Measurements from ENCODE around the gene SLC44A1.
A peak's percentile ranks its signal among the peaks of the same experiment; 100 is the strongest.

Gene SLC44A1

DNA sequence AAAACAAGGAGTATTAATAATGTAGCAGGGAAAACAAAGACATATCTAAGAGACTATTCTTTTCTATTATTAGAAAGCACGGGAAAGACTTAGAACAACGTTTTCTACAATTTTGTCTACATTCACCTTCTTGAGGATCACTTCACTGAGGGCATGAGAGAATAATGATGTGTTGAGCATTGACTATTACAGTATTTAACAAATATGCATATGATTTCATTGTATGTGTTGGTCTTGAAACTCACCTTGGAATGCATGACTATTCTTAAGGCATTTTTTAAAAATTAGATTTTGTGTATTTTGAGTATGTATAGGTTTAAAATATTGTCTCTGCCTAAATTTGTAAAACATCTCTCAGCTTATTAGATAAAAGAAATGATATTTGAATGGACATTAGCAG, 204.6 kb downstream of the SLC44A1 start:
- 37% methylated on average over 2 of the region's 2 CpGs for WGBS
- peaks cover 5% of the 10 kb centered on the region for H3K4me1 ChIP-seq (ENCODE audit: control insufficient read depth, insufficient read depth, low read depth, low read length)

DNA sequence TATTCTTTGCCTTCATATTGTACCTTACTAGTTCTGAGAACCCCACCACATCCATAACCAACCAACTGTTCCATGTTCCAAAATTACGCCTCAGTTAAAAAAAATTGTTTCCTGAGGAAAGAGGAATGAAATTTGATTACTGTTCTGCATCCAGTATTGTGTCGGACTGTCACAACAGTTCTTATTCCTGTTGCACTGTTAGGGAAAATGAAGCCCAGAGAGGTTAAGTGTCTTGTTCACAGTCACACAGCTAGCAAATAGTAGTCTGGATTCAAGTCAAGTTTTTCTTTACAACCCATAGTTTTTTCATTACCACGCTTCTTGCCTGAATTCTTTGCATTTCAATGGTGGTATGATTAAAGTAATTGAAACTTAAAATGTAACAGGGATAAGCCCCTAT, 207.7 kb downstream of the SLC44A1 start:
- H3K27ac ChIP-seq (ENCODE audit: low read length, poor library complexity, severe bottlenecking): no peak overlapping the region
- H3K9ac ChIP-seq (ENCODE audit: low read length): no peak overlapping the region
- peaks cover 7% of the 10 kb centered on the region for H3K79me1 ChIP-seq (replicated peaks; ENCODE audit: low read length, poor library complexity, severe bottlenecking)
- H2BK12ac ChIP-seq (ENCODE audit: low read length in 2 of 2): no peak overlapping the region
- WGBS: 100% methylated on average over 2 of the region's 3 CpGs
- no peak overlapping the region for H2BK15ac ChIP-seq (ENCODE audit: low read depth, poor library complexity, severe bottlenecking)
- H3K4me3 ChIP-seq (ENCODE audit: insufficient read depth in 1 of 2, low read depth in 1 of 2, low read length in 2 of 2): no peak overlapping the region
- H2BK5ac ChIP-seq (ENCODE audit: low read depth, low read length, poor library complexity, severe bottlenecking): no peak overlapping the region
- H4K8ac ChIP-seq (ENCODE audit: low read length): no peak overlapping the region
- DNase-seq: no peak
- H3K23ac ChIP-seq (ENCODE audit: low read length in 2 of 2): no peak overlapping the region
- no peak overlapping the region for H2AK5ac ChIP-seq (ENCODE audit: low read length, severe bottlenecking)
- peaks cover 5% of the 10 kb centered on the region for H3K4me1 ChIP-seq (ENCODE audit: control insufficient read depth, insufficient read depth, low read depth, low read length)
- no peak overlapping the region for H3K4me2 ChIP-seq (ENCODE audit: low read length, poor library complexity, severe bottlenecking)
- no peak overlapping the region for H2BK120ac ChIP-seq (ENCODE audit: low read depth, low read length)
- H3K36me3 ChIP-seq (ENCODE audit: control insufficient read depth in 1 of 2, insufficient read depth in 2 of 2, low read depth in 1 of 2, low read length in 2 of 2): no peaks in the 10 kb centered on the region
- no peak overlapping the region for H3K4ac ChIP-seq (ENCODE audit: low read depth in 1 of 2, low read length in 2 of 2)
- no peaks in the 10 kb centered on the region for H3K27me3 ChIP-seq (ENCODE audit: control insufficient read depth in 1 of 2, insufficient read depth in 1 of 2, low read length in 2 of 2)
- H2AFZ ChIP-seq (ENCODE audit: low read depth, low read length): no peak overlapping the region
- H3K9me3 ChIP-seq (ENCODE audit: control insufficient read depth, low read length): no peaks in the 10 kb centered on the region
- H4K91ac ChIP-seq (ENCODE audit: low read length): no peak overlapping the region
- no peak overlapping the region for H3K14ac ChIP-seq (ENCODE audit: low read length in 2 of 2)
- H3K18ac ChIP-seq (ENCODE audit: low read depth in 1 of 2, low read length in 2 of 2): no peak overlapping the region

More for the DNA sequence above, 204.6 kb downstream of the SLC44A1 start:
- no peak overlapping the region for H2BK120ac ChIP-seq (ENCODE audit: low read depth, low read length)
- no peak overlapping the region for H3K14ac ChIP-seq (ENCODE audit: low read length in 2 of 2)
- H3K4me2 ChIP-seq (ENCODE audit: low read length, poor library complexity, severe bottlenecking): no peak overlapping the region
- no peaks in the 10 kb centered on the region for H3K36me3 ChIP-seq (ENCODE audit: control insufficient read depth in 1 of 2, insufficient read depth in 2 of 2, low read depth in 1 of 2, low read length in 2 of 2)
- H3K4ac ChIP-seq (ENCODE audit: low read depth in 1 of 2, low read length in 2 of 2): no peak overlapping the region
- no peak overlapping the region for H2AK5ac ChIP-seq (ENCODE audit: low read length, severe bottlenecking)
- no peak overlapping the region for H2AFZ ChIP-seq (ENCODE audit: low read depth, low read length)
- no peak overlapping the region for H3K18ac ChIP-seq (ENCODE audit: low read depth in 1 of 2, low read length in 2 of 2)
- peak overlapping the region; percentile 93 for H3K9ac ChIP-seq (ENCODE audit: low read length)
- H2BK15ac ChIP-seq (ENCODE audit: low read depth, poor library complexity, severe bottlenecking): no peak overlapping the region
- no peak overlapping the region for H3K27ac ChIP-seq (ENCODE audit: low read length, poor library complexity, severe bottlenecking)
- H3K23ac ChIP-seq (ENCODE audit: low read length in 2 of 2): no peak overlapping the region
- no peak overlapping the region for H2BK5ac ChIP-seq (ENCODE audit: low read depth, low read length, poor library complexity, severe bottlenecking)
- peak overlapping the region in 1 of 2 experiments; percentile 91 for H3K4me3 ChIP-seq (ENCODE audit: insufficient read depth in 1 of 2, low read depth in 1 of 2, low read length in 2 of 2)
- H4K8ac ChIP-seq (ENCODE audit: low read length): no peak overlapping the region
- DNase-seq: no peak
- H2BK12ac ChIP-seq (ENCODE audit: low read length in 2 of 2): no peak overlapping the region
- no peak overlapping the region for H4K91ac ChIP-seq (ENCODE audit: low read length)
- no peaks in the 10 kb centered on the region for H3K9me3 ChIP-seq (ENCODE audit: control insufficient read depth, low read length)
- peaks cover 3% of the 10 kb centered on the region for H3K79me1 ChIP-seq (replicated peaks; ENCODE audit: low read length, poor library complexity, severe bottlenecking)
- no peaks in the 10 kb centered on the region for H3K27me3 ChIP-seq (ENCODE audit: control insufficient read depth in 1 of 2, insufficient read depth in 1 of 2, low read length in 2 of 2)

DNA sequence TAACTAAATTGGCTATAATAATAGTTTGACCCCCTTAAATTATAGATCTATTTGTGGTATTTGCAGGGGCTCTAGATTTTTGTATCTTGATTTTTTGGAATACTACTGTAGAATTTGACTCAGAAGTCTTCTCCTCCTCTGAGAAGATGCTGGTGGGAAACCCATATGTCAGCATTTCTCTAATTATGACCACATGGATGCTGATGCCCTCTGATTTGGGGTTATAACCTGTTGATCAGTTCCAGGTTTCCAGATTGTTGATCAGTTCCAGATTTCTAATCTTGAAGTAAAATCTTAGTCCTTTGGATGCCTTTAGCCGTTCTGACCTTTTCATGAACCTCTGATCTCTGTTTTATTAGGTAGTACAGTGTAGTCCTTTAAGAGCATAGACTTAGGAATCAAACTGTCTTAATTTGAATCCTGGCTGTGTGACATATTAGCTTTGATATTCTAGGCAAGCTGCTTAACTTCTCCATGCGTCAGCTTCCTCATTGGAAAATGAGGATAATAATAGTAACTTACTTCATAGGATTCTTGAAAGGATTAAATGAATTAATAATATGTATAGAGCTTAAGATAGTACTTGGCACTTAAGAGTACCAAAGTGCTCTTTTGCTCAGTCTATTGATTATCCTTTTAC, 211.5 kb downstream of the SLC44A1 start:
- Histone ChIP-seq H3K4me3 (ENCODE audit: insufficient read depth in 1 of 2, low read depth in 1 of 2, low read length in 2 of 2) (no peak overlapping the region), H3K4me1 (ENCODE audit: control insufficient read depth, insufficient read depth, low read depth, low read length) (peaks cover 4% of the 10 kb centered on the region), H4K91ac (ENCODE audit: low read length) (no peak overlapping the region), H3K18ac (ENCODE audit: low read depth in 1 of 2, low read length in 2 of 2) (no peak overlapping the region), H2BK12ac (ENCODE audit: low read length in 2 of 2) (no peak overlapping the region), H3K9me3 (ENCODE audit: control insufficient read depth, low read length) (peaks cover 6% of the 10 kb centered on the region), H3K23ac (ENCODE audit: low read length in 2 of 2) (no peak overlapping the region), H3K14ac (ENCODE audit: low read length in 2 of 2) (no peak overlapping the region), H2AFZ (ENCODE audit: low read depth, low read length) (no peak overlapping the region), H3K9ac (ENCODE audit: low read length) (peak overlapping the region; percentile 15), H3K36me3 (ENCODE audit: control insufficient read depth in 1 of 2, insufficient read depth in 2 of 2, low read depth in 1 of 2, low read length in 2 of 2) (peaks cover 0 to 7% of the 10 kb centered on the region in 2 experiments), H3K4me2 (ENCODE audit: low read length, poor library complexity, severe bottlenecking) (no peak overlapping the region), H3K27ac (ENCODE audit: low read length, poor library complexity, severe bottlenecking) (no peak overlapping the region), H2BK120ac (ENCODE audit: low read depth, low read length) (no peak overlapping the region), H2BK5ac (ENCODE audit: low read depth, low read length, poor library complexity, severe bottlenecking) (no peak overlapping the region), H2AK5ac (ENCODE audit: low read length, severe bottlenecking) (no peak overlapping the region), H4K8ac (ENCODE audit: low read length) (no peak overlapping the region), H2BK15ac (ENCODE audit: low read depth, poor library complexity, severe bottlenecking) (no peak overlapping the region), H3K4ac (ENCODE audit: low read depth in 1 of 2, low read length in 2 of 2) (no peak overlapping the region), H3K27me3 (ENCODE audit: control insufficient read depth in 1 of 2, insufficient read depth in 1 of 2, low read length in 2 of 2) (no peaks in the 10 kb centered on the region), H3K79me1 (replicated peaks; ENCODE audit: low read length, poor library complexity, severe bottlenecking) (peaks cover 11% of the 10 kb centered on the region)
- DNase-seq: no peak
- WGBS: 86% methylated on average over 1 of the region's 2 CpGs

DNA sequence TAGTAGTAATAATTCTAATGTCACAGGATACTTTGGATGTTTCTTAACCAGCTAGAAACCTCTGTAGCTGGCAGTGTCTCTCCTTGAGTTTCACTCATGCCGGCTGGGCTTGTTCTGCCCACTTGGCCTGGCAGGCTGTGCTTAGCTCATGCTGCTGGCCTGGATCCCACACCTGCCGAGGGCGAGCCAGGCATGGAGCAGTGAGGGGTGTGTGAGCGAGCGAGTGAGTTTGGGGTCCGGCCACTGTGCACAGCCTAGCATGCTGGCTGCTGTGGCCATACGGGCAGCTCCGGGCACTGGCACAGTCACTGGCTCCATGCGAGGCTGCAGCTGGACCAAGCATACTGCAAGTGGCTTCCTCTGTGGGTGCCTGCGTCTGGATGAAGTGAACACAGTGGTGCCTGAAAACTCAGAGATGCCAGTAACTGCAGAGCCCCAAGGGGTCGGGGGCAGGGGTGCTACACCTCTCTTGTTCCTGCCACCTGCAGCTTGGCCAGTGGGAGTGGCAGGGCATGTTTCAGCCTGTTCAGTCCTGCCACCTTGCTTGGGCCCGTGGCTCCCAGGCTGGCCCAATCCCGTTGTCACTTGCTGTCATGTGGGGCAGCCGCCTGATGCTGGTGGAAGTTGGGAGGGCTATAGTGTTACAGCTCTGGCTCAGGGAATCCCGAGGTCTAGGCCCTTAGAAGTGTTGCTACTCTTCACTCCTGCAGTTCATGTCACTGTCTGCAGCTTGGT, 213.3 kb downstream of the SLC44A1 start:
- H3K9ac ChIP-seq (ENCODE audit: low read length): no peak overlapping the region
- H2BK120ac ChIP-seq (ENCODE audit: low read depth, low read length): no peak overlapping the region
- no peak overlapping the region for H3K27ac ChIP-seq (ENCODE audit: low read length, poor library complexity, severe bottlenecking)
- H2BK12ac ChIP-seq (ENCODE audit: low read length in 2 of 2): no peak overlapping the region
- no peak overlapping the region for H2BK5ac ChIP-seq (ENCODE audit: low read depth, low read length, poor library complexity, severe bottlenecking)
- peaks cover 15% of the 10 kb centered on the region for H3K79me1 ChIP-seq (replicated peaks; ENCODE audit: low read length, poor library complexity, severe bottlenecking)
- no peaks in the 10 kb centered on the region for H3K27me3 ChIP-seq (ENCODE audit: control insufficient read depth in 1 of 2, insufficient read depth in 1 of 2, low read length in 2 of 2)
- no peak overlapping the region for H3K4me3 ChIP-seq (ENCODE audit: insufficient read depth in 1 of 2, low read depth in 1 of 2, low read length in 2 of 2)
- no peak overlapping the region for H3K14ac ChIP-seq (ENCODE audit: low read length in 2 of 2)
- 97% methylated on average over 15 of the region's 15 CpGs for WGBS
- H2AFZ ChIP-seq (ENCODE audit: low read depth, low read length): no peak overlapping the region
- no peak overlapping the region for H2AK5ac ChIP-seq (ENCODE audit: low read length, severe bottlenecking)
- H3K4ac ChIP-seq (ENCODE audit: low read depth in 1 of 2, low read length in 2 of 2): no peak overlapping the region
- peaks cover 4% of the 10 kb centered on the region for H3K4me1 ChIP-seq (ENCODE audit: control insufficient read depth, insufficient read depth, low read depth, low read length)
- H4K91ac ChIP-seq (ENCODE audit: low read length): no peak overlapping the region
- peak overlapping the region; percentile 27 for H4K8ac ChIP-seq (ENCODE audit: low read length)
- peaks cover 6% of the 10 kb centered on the region for H3K9me3 ChIP-seq (ENCODE audit: control insufficient read depth, low read length)
- peak overlapping the region in 1 of 2 experiments; percentile 2 for H3K23ac ChIP-seq (ENCODE audit: low read length in 2 of 2)
- no peak overlapping the region for H2BK15ac ChIP-seq (ENCODE audit: low read depth, poor library complexity, severe bottlenecking)
- DNase-seq: no peak
- H3K18ac ChIP-seq (ENCODE audit: low read depth in 1 of 2, low read length in 2 of 2): peak overlapping the region in 1 of 2 experiments; percentile 14
- no peak overlapping the region for H3K4me2 ChIP-seq (ENCODE audit: low read length, poor library complexity, severe bottlenecking)
- peaks cover 0 to 7% of the 10 kb centered on the region in 2 experiments for H3K36me3 ChIP-seq (ENCODE audit: control insufficient read depth in 1 of 2, insufficient read depth in 2 of 2, low read depth in 1 of 2, low read length in 2 of 2)

Measured in mesenchymal stem cell (in vitro differentiated cells and primary cell).